HEK293T (cell line): Measurements from ENCODE around the gene BBS9.

Source experiments
- CTCF ChIA-PET: fragments of 350-600 bp; formaldehyde crosslinking; extraction: SDS; loops from one replicate; lab custom pipeline; 2021; ENCODE audit warnings: antibody characterized with exemption, inconsistent platforms; lab: Yijun Ruan, JAX
- POLR2A ChIA-PET: fragments of 350-600 bp; formaldehyde crosslinking; extraction: SDS; loops from one replicate; lab custom pipeline; 2020; ENCODE audit warnings: antibody characterized with exemption, inconsistent platforms; lab: Yijun Ruan, JAX
- DNase-seq: peaks from one replicate; pipeline ENCODE4 v3.0.0; 2012; ENCODE audit warnings: mixed read lengths; ENCODE audit errors: extremely low spot score
- ARNT ChIP-seq: fragments of 450-650 bp; IDR thresholded peaks from 2 replicates; pipeline ENCODE4 v1.6.1; 2017; ENCODE audit warnings: mild to moderate bottlenecking
- BHLHE40 ChIP-seq: fragments of 450-650 bp; IDR thresholded peaks from 2 replicates; pipeline ENCODE4 v1.6.1; 2016; ENCODE audit warnings: mild to moderate bottlenecking, moderate library complexity, borderline replicate concordance
- CTBP1 ChIP-seq: fragments of 450-650 bp; IDR thresholded peaks from 2 replicates; pipeline ENCODE4 v1.6.1; 2016; ENCODE audit warnings: borderline replicate concordance
- ELF4 ChIP-seq: fragments of 450-650 bp; IDR thresholded peaks from 2 replicates; pipeline ENCODE4 v1.6.1; 2017; ENCODE audit warnings: antibody characterized with exemption
- FOXA1 ChIP-seq: fragments of 450-650 bp; IDR thresholded peaks from 2 replicates; pipeline ENCODE4 v1.6.1; 2016; ENCODE audit warnings: mild to moderate bottlenecking
- FOXK2 ChIP-seq: fragments of 450-650 bp; IDR thresholded peaks from 2 replicates; pipeline ENCODE4 v1.6.1; 2016; ENCODE audit warnings: mild to moderate bottlenecking
- FOXM1 ChIP-seq: fragments of 450-650 bp; IDR thresholded peaks from 2 replicates; pipeline ENCODE4 v1.6.1; 2017; ENCODE audit warnings: mild to moderate bottlenecking, borderline replicate concordance
- HDGF ChIP-seq: fragments of 450-650 bp; IDR thresholded peaks from 2 replicates; pipeline ENCODE4 v1.6.1; 2017; ENCODE audit warnings: antibody characterized with exemption, borderline replicate concordance
- L3MBTL2 ChIP-seq: fragments of 450-650 bp; conservative IDR thresholded peaks from 2 replicates; pipeline ENCODE4 v1.6.1; 2016; ENCODE audit warnings: mild to moderate bottlenecking
- LEF1 ChIP-seq: fragments of 450-650 bp; IDR thresholded peaks from 2 replicates; pipeline ENCODE4 v1.6.1; 2017; ENCODE audit warnings: mild to moderate bottlenecking, borderline replicate concordance
- NFRKB ChIP-seq: fragments of 450-650 bp; IDR thresholded peaks from 2 replicates; pipeline ENCODE4 v1.6.1; 2016; ENCODE audit warnings: mild to moderate bottlenecking, moderate library complexity
- PKNOX1 ChIP-seq: fragments of 450-650 bp; IDR thresholded peaks from 2 replicates; pipeline ENCODE4 v1.6.1; 2016
- SP1 ChIP-seq: fragments of 450-650 bp; IDR thresholded peaks from 2 replicates; pipeline ENCODE4 v1.6.1; 2017
- SUZ12 ChIP-seq: fragments of 450-650 bp; IDR thresholded peaks from 2 replicates; pipeline ENCODE4 v1.6.1; 2016; ENCODE audit warnings: mild to moderate bottlenecking
- TARDBP ChIP-seq: fragments of 450-650 bp; IDR thresholded peaks from 2 replicates; pipeline ENCODE4 v1.6.1; 2016
- ZNF384 ChIP-seq: fragments of 450-650 bp; IDR thresholded peaks from 2 replicates; pipeline ENCODE4 v1.6.1; 2016

Gene BBS9

GRCh38 chr7:33539659-33540400 lies 410.5 kb downstream of the BBS9 start:
- POLR2A ChIA-PET: no interaction called here
- no peak for DNase-seq
- TF ChIP-seq L3MBTL2 (no peak), LEF1 (no peak), ARNT (no peak), ELF4 (no peak), SUZ12 (no peak), BHLHE40 (no peak), HDGF (no peak), FOXA1 (no peak), SP1 (no peak), FOXM1 (no peak), NFRKB (no peak), FOXK2 (no peak), TARDBP (no peak), PKNOX1 (no peak), CTBP1 (no peak)
- CTCF ChIA-PET: no interaction called here

- CTCF ChIA-PET: no interaction called here
- POLR2A ChIA-PET: interaction anchor here (0.8 kb wide), 1 partner anchor 20 kb away, joined by 3 read pairs; no protein-coding TSS in a partner anchor
- no peak for DNase-seq
- TF ChIP-seq LEF1 (no peak), L3MBTL2 (no peak), FOXK2 (no peak), HDGF (no peak), NFRKB (no peak), SUZ12 (no peak), BHLHE40 (no peak), FOXA1 (no peak)
Measured at GRCh38 chr7:33547880-33548279, 418.5 kb downstream of the BBS9 start.

DNA sequence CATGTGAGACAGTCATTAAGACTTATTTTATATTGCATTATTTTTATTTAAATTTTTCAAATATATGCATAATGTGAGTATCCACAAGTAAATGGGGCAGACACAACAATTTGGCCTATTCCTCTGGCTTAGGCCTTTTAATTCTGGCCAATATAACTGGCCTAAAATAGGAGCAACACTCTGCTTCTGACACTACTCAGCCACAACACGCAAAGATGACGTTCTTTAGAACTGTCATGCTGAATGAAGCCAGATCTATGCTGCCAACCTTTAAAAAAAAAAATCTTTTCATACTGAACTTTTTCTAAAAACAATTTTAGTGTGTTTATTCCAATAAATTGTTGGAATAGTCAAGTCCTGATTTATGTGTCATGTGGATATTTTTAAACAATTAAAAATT lies 421.0 kb downstream of the BBS9 start:
- TF ChIP-seq ARNT: no peak
- no peak for DNase-seq
- ChIA-PET CTCF (no interaction called here), POLR2A (no interaction called here)

DNA sequence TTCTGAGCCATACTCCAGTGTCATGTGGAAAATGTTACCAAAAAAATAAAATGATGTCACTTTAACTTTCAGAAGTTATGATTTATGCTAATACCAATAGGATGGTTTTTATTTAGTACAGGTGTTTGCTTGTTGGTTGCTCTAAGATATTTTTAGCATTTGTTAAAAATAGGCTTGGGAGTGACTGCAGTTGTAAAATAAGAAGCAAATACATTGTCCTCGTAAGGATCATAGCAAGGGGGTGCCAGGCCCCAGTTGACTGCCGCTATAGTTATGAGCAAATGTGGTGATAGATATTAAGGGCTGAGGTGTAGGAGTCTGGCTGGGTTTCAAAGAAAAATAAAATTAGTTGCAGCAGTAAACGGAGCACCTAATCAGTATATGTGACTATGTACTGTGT lies 421.6 kb downstream of the BBS9 start:
- ChIA-PET CTCF (no interaction called here), POLR2A (interaction anchor here (0.6 kb wide), 1 partner anchor 133 kb away, joined by 3 read pairs; no protein-coding TSS in a partner anchor)
- TF ChIP-seq NFRKB: no peak
- no peak for TF ChIP-seq ZNF384
- TF ChIP-seq L3MBTL2: no peak
- TF ChIP-seq SUZ12: no peak
- no peak for TF ChIP-seq FOXA1
- no peak for TF ChIP-seq PKNOX1
- TF ChIP-seq TARDBP: no peak
- TF ChIP-seq SP1: no peak
- no peak for TF ChIP-seq ELF4
- TF ChIP-seq HDGF: no peak
- no peak for TF ChIP-seq LEF1
- no peak for DNase-seq

DNA sequence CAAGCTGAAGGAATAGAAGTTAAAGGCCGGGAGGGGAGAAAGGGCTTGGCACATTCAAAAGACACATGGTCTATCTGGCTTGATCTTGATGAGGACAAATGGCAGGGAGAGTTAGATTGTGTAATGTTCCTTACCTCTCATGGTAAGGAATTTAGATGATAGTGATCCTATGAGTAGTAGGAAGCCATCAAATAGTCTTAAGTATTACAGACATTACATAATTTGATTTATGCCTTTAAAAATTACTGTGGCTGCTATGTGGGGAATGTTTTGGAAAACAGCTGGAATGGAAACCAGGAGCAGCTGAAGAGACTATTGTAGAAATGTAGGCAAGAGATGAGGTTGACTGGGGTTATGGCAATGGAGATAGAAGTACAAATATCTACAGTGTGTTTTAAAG lies 424.7 kb downstream of the BBS9 start:
- DNase-seq: no peak
- POLR2A ChIA-PET: no interaction called here
- no peak for TF ChIP-seq CTBP1
- no peak for TF ChIP-seq LEF1
- TF ChIP-seq FOXM1: no peak
- TF ChIP-seq ARNT: no peak
- TF ChIP-seq BHLHE40: no peak
- no peak for TF ChIP-seq NFRKB
- TF ChIP-seq ZNF384: no peak
- no peak for TF ChIP-seq TARDBP
- TF ChIP-seq HDGF: no peak
- no peak for TF ChIP-seq L3MBTL2
- no peak for TF ChIP-seq ELF4
- no peak for TF ChIP-seq FOXA1
- no peak for TF ChIP-seq SUZ12
- TF ChIP-seq PKNOX1: no peak
- no peak for TF ChIP-seq SP1
- no peak for TF ChIP-seq FOXK2
- CTCF ChIA-PET: interaction anchor here (0.8 kb wide), 1 partner anchor 34 kb away, joined by 3 read pairs; no protein-coding TSS in a partner anchor

DNA sequence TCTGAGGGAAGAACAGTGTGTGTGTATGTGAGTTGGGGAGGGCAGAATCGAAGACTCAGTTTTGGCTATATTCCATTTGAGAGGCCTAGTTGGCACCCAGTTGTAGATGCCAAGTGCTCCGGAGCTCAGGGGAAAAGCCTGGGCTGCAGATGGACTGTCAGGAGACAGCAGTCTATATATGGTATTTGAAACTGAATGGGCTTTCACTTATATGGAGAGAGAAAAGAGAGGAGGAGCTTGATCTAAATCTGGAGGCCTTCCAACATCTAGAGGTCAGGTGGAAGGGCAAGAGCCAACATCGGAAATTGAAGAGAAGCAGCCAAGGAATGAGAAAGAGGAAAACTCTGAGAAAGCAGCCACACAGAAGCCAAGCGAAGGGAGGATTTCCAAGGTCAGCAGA lies 425.2 kb downstream of the BBS9 start:
- TF ChIP-seq LEF1 (no peak), ZNF384 (no peak), BHLHE40 (no peak), FOXM1 (no peak), L3MBTL2 (no peak), SP1 (no peak), FOXA1 (no peak), HDGF (no peak), ELF4 (no peak), CTBP1 (no peak), PKNOX1 (no peak), SUZ12 (no peak), FOXK2 (no peak), ARNT (no peak), NFRKB (no peak), TARDBP (no peak)
- no peak for DNase-seq
- ChIA-PET POLR2A (no interaction called here), CTCF (interaction anchor here (0.8 kb wide), 1 partner anchor 34 kb away, joined by 3 read pairs; no protein-coding TSS in a partner anchor)
